HepG2 (cell line): Measurements from ENCODE around the gene C19orf38. TPM values are rescaled to one million over a fixed set of nuclear protein-coding genes. Genes with fewer than 3 reads are reported as not detected.

ENCODE experiments used
- ARID2 ChIP-seq: sonication (generic); formaldehyde crosslinking; IDR thresholded peaks from 2 replicates; pipeline ENCODE4 v1.8.1; 2022; ENCODE audit warnings: mild to moderate bottlenecking, missing genetic modification reagents, borderline replicate concordance
- ARID5B ChIP-seq: IDR thresholded peaks from 2 replicates; pipeline ENCODE4 v1.4.0; 2020; ENCODE audit warnings: mild to moderate bottlenecking, missing genetic modification reagents
- ARNT2 ChIP-seq: sonication (generic); formaldehyde crosslinking; IDR thresholded peaks from 2 replicates; pipeline ENCODE4 v1.8.0; 2022; ENCODE audit warnings: mild to moderate bottlenecking, low read depth, missing genetic modification reagents, moderate library complexity
- FOXC1 ChIP-seq: sonication (generic); formaldehyde crosslinking; IDR thresholded peaks from 2 replicates; pipeline ENCODE4 v1.8.0; 2022; ENCODE audit warnings: mild to moderate bottlenecking, missing genetic modification reagents, borderline replicate concordance
- HNF4G ChIP-seq, 2 experiments: sonication (generic) in 1 of 2; formaldehyde crosslinking in 1 of 2; IDR thresholded peaks; 2 replicates each; pipeline versions ENCODE4 v1.4.0 to v1.6.1; 2011 to 2020; ENCODE audit warnings: borderline replicate concordance in 2 of 2, low read depth in 2 of 2, mild to moderate bottlenecking in 2 of 2, low read length in 1 of 2, missing genetic modification reagents in 1 of 2, moderate library complexity in 1 of 2
- KLF9 ChIP-seq: IDR thresholded peaks from 2 replicates; pipeline ENCODE4 v1.6.1; 2016; ENCODE audit warnings: low read depth
- NRL ChIP-seq: sonication (generic); formaldehyde crosslinking; IDR thresholded peaks from 2 replicates; pipeline ENCODE4 v1.5.0; 2020; ENCODE audit warnings: missing genetic modification reagents, mild to moderate bottlenecking, moderate library complexity, borderline replicate concordance
- ONECUT2 ChIP-seq: sonication (generic); formaldehyde crosslinking; IDR thresholded peaks from 2 replicates; pipeline ENCODE4 v1.4.0; 2020; ENCODE audit warnings: missing genetic modification reagents
- POLR2G ChIP-seq: fragments of 200-400 bp; formaldehyde crosslinking; IDR thresholded peaks from 2 replicates; pipeline ENCODE4 v1.6.1; 2018; ENCODE audit warnings: mild to moderate bottlenecking, low read depth, low read length, moderate library complexity
- SMAD3 ChIP-seq: sonication (generic); formaldehyde crosslinking; IDR thresholded peaks from 2 replicates; pipeline ENCODE4 v1.4.0; 2020; ENCODE audit warnings: missing genetic modification reagents
- ZBTB2 ChIP-seq: sonication (generic); formaldehyde crosslinking; IDR thresholded peaks from 2 replicates; pipeline ENCODE4 v1.8.0; 2022; ENCODE audit warnings: low read depth, missing genetic modification reagents
- ZBTB38 ChIP-seq: sonication (generic); formaldehyde crosslinking; IDR thresholded peaks from 2 replicates; pipeline ENCODE4 v1.5.1; 2020; ENCODE audit warnings: mild to moderate bottlenecking, missing genetic modification reagents
- ZBTB7A ChIP-seq: sonication (generic); formaldehyde crosslinking; IDR thresholded peaks from 2 replicates; pipeline ENCODE4 v1.8.0; 2022; ENCODE audit warnings: mild to moderate bottlenecking, missing genetic modification reagents
- ZFY ChIP-seq: sonication (generic); formaldehyde crosslinking; IDR thresholded peaks from 2 replicates; pipeline ENCODE4 v1.4.0; 2020; ENCODE audit warnings: missing genetic modification reagents
- ZNF362 ChIP-seq: sonication (generic); formaldehyde crosslinking; IDR thresholded peaks from 2 replicates; pipeline ENCODE4 v1.4.0; 2020; ENCODE audit warnings: missing genetic modification reagents, mild to moderate bottlenecking, borderline replicate concordance
- ZNF414 ChIP-seq: sonication (generic); formaldehyde crosslinking; IDR thresholded peaks from 2 replicates; pipeline ENCODE4 v1.5.0; 2020; ENCODE audit warnings: missing genetic modification reagents
- ZNF441 ChIP-seq: sonication (generic); formaldehyde crosslinking; IDR thresholded peaks from 2 replicates; pipeline ENCODE4 v1.7.0; 2021; ENCODE audit warnings: missing genetic modification reagents, borderline replicate concordance
- ZNF510 ChIP-seq: sonication (generic); formaldehyde crosslinking; IDR thresholded peaks from 2 replicates; pipeline ENCODE4 v1.4.0; 2020; ENCODE audit warnings: low read depth, mild to moderate bottlenecking, missing genetic modification reagents
- ZNF629 ChIP-seq: sonication (generic); formaldehyde crosslinking; conservative IDR thresholded peaks from 2 replicates; pipeline ENCODE4 v1.5.0; 2020; ENCODE audit warnings: missing genetic modification reagents
- ZNF841 ChIP-seq: sonication (generic); formaldehyde crosslinking; IDR thresholded peaks from 2 replicates; pipeline ENCODE4 v1.8.1; 2023; ENCODE audit warnings: missing genetic modification reagents, borderline replicate concordance
- ZNF891 ChIP-seq: sonication (generic); formaldehyde crosslinking; IDR thresholded peaks from 2 replicates; pipeline ENCODE4 v1.5.0; 2020; ENCODE audit warnings: mild to moderate bottlenecking, missing genetic modification reagents
- polyA plus RNA-seq, 8 experiments: library from polyadenylated mRNA; depleted of rRNA in 3 of 8; stranded (reverse) in 7 of 8; unstranded in 1 of 8; fragments of >200 nt; fragmentation: Illumina TruSeq in 4 of 8; extraction: Trizol in 4 of 8; gene quantifications; 2 replicates each; pipeline versions ENCODE4 v1.2.1 to v1.2.3, GENCODE V29; 2011 to 2016; ENCODE audit warnings: low read depth in 4 of 8, missing spikeins in 1 of 8, mixed read lengths in 1 of 8; ENCODE audit not compliant: insufficient read depth in 1 of 8
- total RNA-seq, 5 experiments: library from RNA; depleted of rRNA; stranded (reverse); fragments of >200 nt; fragmentation: Illumina TruSeq; extraction: Trizol; gene quantifications; 2 replicates each; pipeline ENCODE4 v1.2.3, GENCODE V29; 2016; ENCODE audit warnings: low read depth in 1 of 5

The C19orf38 gene
- total and polyA plus RNA-seq, 2 of the 13 experiments (the other 11 are each of a cell fraction or from before 2014, with no cell fraction given): 0.11 TPM; not detected in 1

GRCh38 chr19:10836479-10837330, 11.5 kb upstream of the C19orf38 start (continued):
- peak; percentile 99 for TF ChIP-seq ZBTB38 (CRISPR knock-in tag)
- no peak; the same call in 1 of the 2 replicates for TF ChIP-seq ARID2 (CRISPR knock-in tag)
- TF ChIP-seq ZNF891: peak; percentile 66; the same call in 1 of the 2 replicates
- TF ChIP-seq SMAD3 (CRISPR knock-in tag): no peak
- peak; percentile 44 for TF ChIP-seq FOXC1 (CRISPR knock-in tag)
- peak; percentile 32; the same call in 1 of the 2 replicates for TF ChIP-seq ZNF414 (CRISPR knock-in tag)
- TF ChIP-seq POLR2G: no peak
- TF ChIP-seq ARNT2 (CRISPR knock-in tag): peak; percentile 61
- 0 out of 2 replicates have a peak, but pooled peaks have one; percentile 17 for TF ChIP-seq ONECUT2 (CRISPR knock-in tag)
- no peak; the same call in 1 of the 2 replicates for TF ChIP-seq ZNF441 (CRISPR knock-in tag)
- peak; percentile 91; the same call in 1 of the 2 replicates for TF ChIP-seq ZNF510 (CRISPR knock-in tag)
- TF ChIP-seq ZNF629 (CRISPR knock-in tag): peak; percentile 91
- 0 out of 2 replicates have a peak, but pooled peaks have one; percentile 1 for TF ChIP-seq KLF9 (CRISPR knock-in tag)
- peak; percentile 3; the same call in 1 of the 2 replicates for TF ChIP-seq ZNF362 (CRISPR knock-in tag)
- peak; percentile 38 for TF ChIP-seq ZBTB2 (CRISPR knock-in tag)
- no peak for TF ChIP-seq ZNF841 (CRISPR knock-in tag)
- 0 out of 2 replicates have a peak, but pooled peaks have one; percentile 68 for TF ChIP-seq ZBTB7A (CRISPR knock-in tag)
- no peak for TF ChIP-seq HNF4G (IDR thresholded peaks at IDR 0.05; ENCODE audit: borderline replicate concordance, low read depth, low read length)
- TF ChIP-seq HNF4G (CRISPR knock-in tag; IDR thresholded peaks at IDR 0.05; ENCODE audit: borderline replicate concordance, low read depth): peak; percentile 45; the same call in 1 of the 2 replicates
- peak; percentile 14; the same call in 1 of the 2 replicates for TF ChIP-seq ARID5B (CRISPR knock-in tag)
- no peak for TF ChIP-seq ZFY (CRISPR knock-in tag)
- no peak; the same call in none of the 2 replicates for TF ChIP-seq NRL (CRISPR knock-in tag)
